A673 (cell line): ENCODE data around the gene CRADD. TPM values are rescaled to one million over a fixed set of nuclear protein-coding genes. Genes with fewer than 3 reads are reported as not detected.

Experiments
- BruUV-seq: library from RNA; stranded (reverse); fragments of 400-500 nt; replicated peaks from 2 replicates; lab custom pipeline; 2021; lab: Mats Ljungman, UMichigan
- CTCF ChIA-PET: fragments of 300-600 bp; sonication (Branson Sonifier 250); formaldehyde crosslinking; loops from one replicate; lab custom pipeline; 2022; ENCODE audit warnings: antibody characterized with exemption; lab: Charles Lee
- POLR2A ChIA-PET: fragments of 300-600 bp; sonication (Branson Sonifier 250); formaldehyde crosslinking; loops from one replicate; lab custom pipeline; 2022; ENCODE audit warnings: antibody characterized with exemption; ENCODE audit not compliant: low non-redundant PET; lab: Charles Lee
- DNase-seq: peaks from one replicate; pipeline ENCODE4 v3.0.0-alpha.2; 2015; ENCODE audit warnings: low spot score
- H3K27ac ChIP-seq: fragments of 200-600 bp; sonication (generic); 2 replicates; pipeline ENCODE4 v1.5.1; 2016; ENCODE audit warnings: mixed run types, low read depth, mild to moderate bottlenecking, mixed read lengths, antibody characterized with exemption, low read length; ENCODE audit not compliant: poor library complexity, severe bottlenecking
- H3K27me3 ChIP-seq: fragments of 200-600 bp; sonication (generic); replicated peaks from 2 replicates; pipeline ENCODE4 v1.6.1; 2017; ENCODE audit warnings: mixed run types, low read depth, mild to moderate bottlenecking, mixed read lengths, antibody characterized with exemption, low read length; ENCODE audit not compliant: insufficient read depth, poor library complexity
- H3K36me3 ChIP-seq: fragments of 200-600 bp; sonication (generic); 2 replicates; pipeline ENCODE4 v1.6.1; 2016; ENCODE audit warnings: mixed run types, mild to moderate bottlenecking, mixed read lengths, antibody characterized with exemption, low read length; ENCODE audit not compliant: insufficient read depth, poor library complexity, severe bottlenecking
- H3K4me1 ChIP-seq: fragments of 200-600 bp; sonication (generic); 2 replicates; pipeline ENCODE4 v1.6.1; 2017; ENCODE audit warnings: mixed run types, mild to moderate bottlenecking, mixed read lengths, antibody characterized with exemption, low read length; ENCODE audit not compliant: insufficient read depth, poor library complexity, severe bottlenecking
- H3K4me3 ChIP-seq: fragments of 200-600 bp; sonication (generic); 2 replicates; pipeline ENCODE4 v1.5.1; 2016; ENCODE audit warnings: low read depth, mixed run types, mild to moderate bottlenecking, mixed read lengths, low read length; ENCODE audit not compliant: poor library complexity, severe bottlenecking
- H3K9me3 ChIP-seq: fragments of 200-600 bp; sonication (generic); 2 replicates; pipeline ENCODE4 v1.6.1; 2016; ENCODE audit warnings: mixed run types, low read depth, mild to moderate bottlenecking, mixed read lengths, antibody characterized with exemption, low read length; ENCODE audit not compliant: poor library complexity, severe bottlenecking
- CTCF ChIP-seq: fragments of 300-800, 200-600 bp; sonication (generic); conservative IDR thresholded peaks from 2 replicates; pipeline ENCODE4 v1.5.1; 2017; ENCODE audit warnings: low read depth, mild to moderate bottlenecking, antibody characterized with exemption, low read length, moderate library complexity, mixed read lengths
- EZH2 ChIP-seq: fragments of 200-600 bp; sonication (generic); IDR thresholded peaks from 2 replicates; pipeline ENCODE4 v1.6.1; 2017; ENCODE audit warnings: borderline replicate concordance, low read depth, mild to moderate bottlenecking, mixed read lengths, antibody characterized with exemption, low read length; ENCODE audit not compliant: poor library complexity, severe bottlenecking
- intact Hi-C: fragments of 100-400 bp; cut with micrococcal nuclease; formaldehyde crosslinking; loops from one replicate; pipeline ENCODE4 v1.10.0; 2022; ENCODE audit not compliant: unreplicated experiment
- total RNA-seq: library from RNA; stranded (reverse); gene quantifications from 2 replicates; pipeline ENCODE4 v1.2.3, GENCODE V29; 2021

The CRADD gene
- total RNA-seq, 1 experiment from 2014 or later, result 9.1 TPM

- Histone ChIP-seq H3K27me3 (no peaks in the 10 kb centered on the region), H3K9me3 (no peaks in the 10 kb centered on the region), H3K27ac (no peak overlapping the region), H3K4me1 (no peaks in the 10 kb centered on the region), H3K4me3 (no peak overlapping the region), H3K36me3 (no peaks in the 10 kb centered on the region)
- ChIA-PET CTCF (no interaction called here), POLR2A (no interaction called here)
- BruUV-seq, result no TSS peak
- no peak for TF ChIP-seq CTCF
- no peak for TF ChIP-seq EZH2
- no peak for DNase-seq
- intact Hi-C loops, result no loop called here
Measured at GRCh38 chr12:93664573-93665138, 12.5 kb upstream of the CRADD start.

GRCh38 chr12:93667672-93668071 lies 9.5 kb upstream of the CRADD start:
- no peak for TF ChIP-seq CTCF
- no peak for TF ChIP-seq EZH2
- Histone ChIP-seq H3K9me3 (no peaks in the 10 kb centered on the region), H3K36me3 (no peaks in the 10 kb centered on the region), H3K4me3 (no peak overlapping the region), H3K4me1 (no peaks in the 10 kb centered on the region), H3K27me3 (no peaks in the 10 kb centered on the region), H3K27ac (no peak overlapping the region)
- CTCF ChIA-PET, result no interaction called here
- POLR2A ChIA-PET, result no interaction called here
- no peak for DNase-seq
- intact Hi-C loops, result no loop called here
- BruUV-seq, result no TSS peak

- H3K9me3 ChIP-seq, result no peaks in the 10 kb centered on the region
- ChIA-PET POLR2A (no interaction called here), CTCF (no interaction called here)
- no peaks in the 10 kb centered on the region for H3K4me1 ChIP-seq
- no peaks in the 10 kb centered on the region for H3K27me3 ChIP-seq
- BruUV-seq, result no TSS peak
- intact Hi-C loops, result no loop called here
- no peaks in the 10 kb centered on the region for H3K36me3 ChIP-seq
- no peak for DNase-seq
- H3K27ac ChIP-seq, result no peak overlapping the region
- TF ChIP-seq EZH2, result no peak
- no peak overlapping the region for H3K4me3 ChIP-seq
Measured at GRCh38 chr12:93668919-93669418, 8.2 kb upstream of the CRADD start.

GRCh38 chr12:93669452-93669851 lies 7.7 kb upstream of the CRADD start:
- Histone ChIP-seq H3K4me1 (no peaks in the 10 kb centered on the region), H3K27me3 (no peaks in the 10 kb centered on the region), H3K4me3 (no peak overlapping the region), H3K36me3 (no peaks in the 10 kb centered on the region), H3K9me3 (no peaks in the 10 kb centered on the region), H3K27ac (no peak overlapping the region)
- ChIA-PET CTCF (no interaction called here), POLR2A (no interaction called here)
- intact Hi-C loops, result no loop called here
- TF ChIP-seq EZH2, result no peak
- TF ChIP-seq CTCF, result no peak
- BruUV-seq, result no TSS peak
- DNase-seq, result no peak
